Non-pigmented ciliary epithelial cell (primary cell): ENCODE results near the gene SCCPDH.

Source experiments
- DNase-seq: peaks from one replicate; pipeline ENCODE4 v3.0.0-alpha.2; 2010; ENCODE audit warnings: low read depth

SCCPDH gene

DNA sequence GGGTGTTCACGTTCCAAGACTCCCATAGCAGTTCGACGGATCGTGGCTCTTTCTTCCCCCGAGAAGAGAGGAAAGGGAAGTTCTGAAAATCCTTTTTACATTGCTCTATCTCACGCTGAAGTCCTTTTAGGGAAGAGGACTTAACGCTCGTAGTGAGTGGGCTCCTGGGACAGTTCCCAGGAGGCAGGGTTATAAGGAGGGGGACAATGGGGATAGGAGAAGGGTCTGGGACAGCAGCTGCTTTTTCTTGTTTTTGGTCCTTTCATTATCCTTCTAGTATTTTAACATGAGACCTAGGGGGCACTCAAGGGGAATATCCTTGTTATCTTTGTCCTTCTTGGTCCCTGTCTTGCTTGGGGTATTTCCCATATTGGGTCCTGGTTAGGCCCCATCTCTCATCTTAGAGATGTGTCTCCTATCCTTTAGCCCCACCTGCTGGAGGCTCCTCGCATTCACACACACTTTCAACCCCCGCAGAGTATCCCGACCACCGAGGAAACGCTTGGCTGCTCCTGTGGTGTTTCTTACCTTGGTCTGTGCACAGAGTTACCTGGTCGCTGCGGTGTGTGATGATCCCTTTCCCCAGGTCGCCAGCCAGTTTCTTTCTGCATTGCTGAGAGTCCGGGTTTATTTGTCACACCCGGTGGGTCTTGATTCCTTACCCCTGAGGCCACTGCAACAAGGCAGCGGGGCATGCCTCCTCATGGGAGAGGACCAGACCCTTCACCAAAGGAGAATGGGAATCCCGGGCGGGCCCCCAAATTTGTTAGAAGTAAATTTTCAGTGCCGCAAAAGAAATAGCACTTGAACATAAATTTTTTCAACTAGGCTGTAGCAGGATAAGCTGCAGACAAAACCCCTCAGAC lies 29.7 kb downstream of the SCCPDH start:
- DNase-seq = peak; percentile 17

- DNase-seq = no peak
Measured at GRCh38 chr1:246755419-246755818, 31.2 kb downstream of the SCCPDH start.

- DNase-seq = no peak
Measured at GRCh38 chr1:246760422-246761347, 36.5 kb downstream of the SCCPDH start.

DNA sequence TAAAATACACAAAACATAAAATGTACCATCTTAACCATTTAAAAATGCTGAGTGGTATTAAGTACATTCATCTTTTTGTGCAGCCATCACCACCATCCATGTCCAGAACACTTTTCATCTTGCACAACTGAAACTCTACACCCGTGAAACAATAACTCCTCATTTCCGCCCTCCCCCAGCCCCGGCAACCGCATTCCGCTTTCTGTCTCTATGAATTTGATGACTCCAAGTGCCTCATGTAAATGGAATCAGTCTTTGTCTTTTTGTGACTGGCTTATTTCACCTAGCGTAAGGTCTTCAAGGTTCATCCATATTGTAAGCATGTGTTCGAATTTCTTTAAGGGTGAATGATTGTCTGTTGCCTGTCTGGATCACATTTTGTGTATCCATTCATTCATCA lies 37.2 kb downstream of the SCCPDH start:
- DNase-seq = no peak

DNA sequence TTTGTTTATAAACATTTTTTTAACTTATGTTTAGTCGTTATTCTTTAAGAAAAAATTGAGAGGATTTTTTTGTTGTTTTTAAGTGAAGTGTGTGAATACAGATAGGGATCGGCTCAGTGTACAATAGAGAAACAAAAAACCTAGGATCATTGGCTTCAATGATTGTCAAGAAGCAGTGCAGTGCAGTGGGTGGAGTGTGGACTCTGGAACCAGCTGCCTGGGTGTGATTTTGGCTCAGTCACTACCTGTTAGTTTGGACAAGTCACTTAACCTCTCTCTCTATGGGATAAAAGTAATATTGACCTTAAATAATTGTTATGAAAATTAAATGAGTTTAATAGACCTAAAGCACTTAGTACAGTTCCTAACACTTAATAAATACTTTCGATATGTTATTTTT lies 41.3 kb downstream of the SCCPDH start:
- DNase-seq = no peak

- no peak for DNase-seq
Measured at GRCh38 chr1:246768403-246769020, 44.3 kb downstream of the SCCPDH start.

GRCh38 chr1:246769306-246769705 lies 45.1 kb downstream of the SCCPDH start:
- DNase-seq = no peak

- no peak for DNase-seq
Measured at GRCh38 chr1:246771366-246771765, 47.2 kb downstream of the SCCPDH start.

- DNase-seq = no peak
Measured at GRCh38 chr1:246772686-246773085, 48.5 kb downstream of the SCCPDH start.

DNA sequence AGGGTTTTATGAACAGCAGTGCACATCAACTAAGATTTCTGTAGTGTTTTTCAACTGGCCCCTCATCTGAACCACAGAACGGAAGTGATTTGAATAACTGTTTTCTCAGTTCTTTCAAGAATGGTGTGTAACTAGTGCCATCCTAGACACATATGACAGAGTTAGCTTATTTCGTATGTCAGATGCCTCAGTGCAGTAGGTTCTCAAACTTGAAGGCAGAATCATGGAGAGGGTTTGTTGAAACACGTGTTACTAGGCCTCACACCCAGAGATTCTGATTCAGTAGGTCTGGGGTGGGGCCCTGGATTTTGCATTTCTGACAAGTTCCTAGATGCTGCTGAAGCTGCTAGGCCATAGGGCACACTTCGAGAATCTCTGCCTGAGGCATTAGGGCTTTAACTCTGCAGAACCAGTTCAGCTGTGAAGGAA lies 49.0 kb downstream of the SCCPDH start:
- no peak for DNase-seq

GRCh38 chr1:246775531-246776385 lies 51.5 kb downstream of the SCCPDH start:
- DNase-seq = no peak

- DNase-seq = no peak
Measured at GRCh38 chr1:246776923-246777322, 52.7 kb downstream of the SCCPDH start.

GRCh38 chr1:246778663-246779062 lies 54.5 kb downstream of the SCCPDH start:
- no peak for DNase-seq

GRCh38 chr1:246779561-246780175 lies 55.5 kb downstream of the SCCPDH start:
- DNase-seq = no peak

DNA sequence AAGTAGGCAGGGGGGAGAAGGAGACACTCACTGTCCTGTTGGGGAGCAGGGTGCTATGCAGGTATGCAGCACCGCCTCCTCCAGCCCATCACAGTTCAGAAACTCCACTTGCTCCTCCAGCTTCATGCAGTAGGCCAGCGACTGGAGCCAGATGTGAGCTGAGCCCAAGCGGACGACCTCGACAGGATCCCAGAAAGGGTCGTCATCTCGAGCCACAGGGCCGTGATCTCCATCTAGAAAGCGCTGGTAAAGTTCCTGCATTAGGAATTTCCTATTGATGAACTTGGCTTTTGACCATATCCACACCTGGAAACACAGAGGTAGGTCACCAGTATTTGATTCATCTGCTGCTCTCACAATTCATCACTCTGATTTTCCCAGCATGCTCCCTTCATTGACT lies 56.1 kb downstream of the SCCPDH start:
- no peak for DNase-seq

- DNase-seq = no peak
Measured at GRCh38 chr1:246781212-246781611, 57.0 kb downstream of the SCCPDH start.

DNA sequence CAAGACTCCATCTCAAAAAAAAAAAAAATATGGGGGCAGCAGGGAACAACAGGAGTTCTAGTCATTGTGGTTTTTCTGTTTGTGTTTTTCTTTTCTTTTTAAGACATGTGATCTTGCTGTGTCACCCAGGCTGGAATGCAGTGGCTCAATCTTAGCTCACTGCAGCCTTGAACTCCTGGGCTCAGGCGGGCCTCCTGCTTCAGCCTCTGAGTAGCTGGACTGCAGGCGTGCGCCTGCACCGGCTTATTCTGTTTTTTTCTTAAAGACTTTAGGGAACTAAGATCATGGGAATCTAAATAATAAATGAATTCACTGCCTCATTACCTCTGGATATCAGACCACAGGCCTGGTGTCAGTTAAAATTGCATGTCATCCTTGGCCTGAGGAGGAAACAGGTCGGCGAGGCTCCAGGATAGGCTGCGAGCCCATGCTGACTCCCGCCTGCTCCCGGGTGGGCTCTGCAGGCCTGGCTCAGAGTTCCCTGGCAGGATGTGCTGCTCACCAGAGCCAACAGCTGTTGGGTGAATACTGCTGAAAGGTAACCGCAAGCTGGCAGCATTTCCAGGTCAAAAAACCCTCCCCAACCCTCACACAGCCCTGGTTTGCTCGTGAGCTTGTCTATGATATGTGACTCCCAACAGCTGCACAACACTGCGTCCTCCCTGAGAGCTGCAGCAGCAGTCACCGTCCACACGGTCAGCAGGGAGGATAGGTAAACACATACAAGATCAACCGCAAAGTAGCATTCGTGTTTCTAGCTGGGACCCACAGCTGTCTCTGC lies 58.1 kb downstream of the SCCPDH start:
- peak; percentile 58 for DNase-seq

GRCh38 chr1:246784621-246785493 lies 60.6 kb downstream of the SCCPDH start:
- DNase-seq = peak; percentile 40

- DNase-seq = no peak
Measured at GRCh38 chr1:246785494-246786111, 61.4 kb downstream of the SCCPDH start.
